ENCODE data around the gene UBASH3B.

- TF ChIP-seq, protein P1, sequence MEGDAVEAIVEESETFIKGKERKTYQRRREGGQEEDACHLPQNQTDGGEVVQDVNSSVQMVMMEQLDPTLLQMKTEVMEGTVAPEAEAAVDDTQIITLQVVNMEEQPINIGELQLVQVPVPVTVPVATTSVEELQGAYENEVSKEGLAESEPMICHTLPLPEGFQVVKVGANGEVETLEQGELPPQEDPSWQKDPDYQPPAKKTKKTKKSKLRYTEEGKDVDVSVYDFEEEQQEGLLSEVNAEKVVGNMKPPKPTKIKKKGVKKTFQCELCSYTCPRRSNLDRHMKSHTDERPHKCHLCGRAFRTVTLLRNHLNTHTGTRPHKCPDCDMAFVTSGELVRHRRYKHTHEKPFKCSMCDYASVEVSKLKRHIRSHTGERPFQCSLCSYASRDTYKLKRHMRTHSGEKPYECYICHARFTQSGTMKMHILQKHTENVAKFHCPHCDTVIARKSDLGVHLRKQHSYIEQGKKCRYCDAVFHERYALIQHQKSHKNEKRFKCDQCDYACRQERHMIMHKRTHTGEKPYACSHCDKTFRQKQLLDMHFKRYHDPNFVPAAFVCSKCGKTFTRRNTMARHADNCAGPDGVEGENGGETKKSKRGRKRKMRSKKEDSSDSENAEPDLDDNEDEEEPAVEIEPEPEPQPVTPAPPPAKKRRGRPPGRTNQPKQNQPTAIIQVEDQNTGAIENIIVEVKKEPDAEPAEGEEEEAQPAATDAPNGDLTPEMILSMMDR (IDR thresholded peaks at IDR 0.05) = no peak
- TF ChIP-seq ZFX (IDR thresholded peaks at IDR 0.05; ENCODE audit: borderline replicate concordance) = no peak
Measured at GRCh38 chr11:122717264-122717867, 61.8 kb downstream of the UBASH3B start.
